SIG-M5 treated with dmso at 0.1 percent for 504 hours (cell line): ENCODE data around the gene POLR1D.

Source experiments
- DNase-seq: peaks from one replicate; lab custom pipeline; 2025; ENCODE audit not compliant: unreplicated experiment; lab: John Stamatoyannopoulos, UW

POLR1D gene

DNA sequence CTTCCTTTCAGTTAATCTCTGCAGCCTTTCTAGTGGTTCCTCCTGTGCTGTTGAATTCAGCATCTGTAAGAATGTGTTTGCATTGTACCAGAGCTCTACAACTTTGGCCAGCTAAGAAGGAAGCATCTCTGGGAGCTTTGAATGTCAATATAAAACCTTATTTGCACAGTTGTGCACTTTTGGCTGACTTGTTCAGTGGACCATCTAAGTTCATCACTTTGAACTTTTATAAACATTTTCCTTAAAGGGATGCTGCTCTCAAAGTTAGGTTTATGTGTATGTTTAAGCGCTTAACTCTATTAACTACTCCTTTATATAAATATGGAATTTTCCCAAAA lies 15.6 kb downstream of the POLR1D start:
- no peak for DNase-seq

DNA sequence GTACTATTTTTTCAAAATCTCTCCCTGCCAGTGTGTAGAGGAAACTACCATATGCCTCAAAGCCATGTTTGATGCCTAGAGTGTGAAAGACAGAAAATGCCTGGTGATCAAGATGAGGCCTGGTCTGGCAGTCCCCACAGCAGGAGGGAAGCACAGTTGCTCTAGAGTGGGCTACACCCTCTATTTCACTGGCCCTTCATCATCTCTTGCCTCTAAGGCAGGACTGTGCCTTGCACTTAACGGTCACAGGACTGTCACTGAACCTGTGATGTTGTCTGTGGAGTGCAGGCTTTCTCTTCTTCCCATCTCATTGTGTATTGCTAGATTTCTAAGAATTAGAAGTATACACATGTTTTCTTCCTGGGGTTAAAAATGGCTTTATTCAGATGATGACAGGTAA lies 16.3 kb downstream of the POLR1D start:
- no peak for DNase-seq

DNA sequence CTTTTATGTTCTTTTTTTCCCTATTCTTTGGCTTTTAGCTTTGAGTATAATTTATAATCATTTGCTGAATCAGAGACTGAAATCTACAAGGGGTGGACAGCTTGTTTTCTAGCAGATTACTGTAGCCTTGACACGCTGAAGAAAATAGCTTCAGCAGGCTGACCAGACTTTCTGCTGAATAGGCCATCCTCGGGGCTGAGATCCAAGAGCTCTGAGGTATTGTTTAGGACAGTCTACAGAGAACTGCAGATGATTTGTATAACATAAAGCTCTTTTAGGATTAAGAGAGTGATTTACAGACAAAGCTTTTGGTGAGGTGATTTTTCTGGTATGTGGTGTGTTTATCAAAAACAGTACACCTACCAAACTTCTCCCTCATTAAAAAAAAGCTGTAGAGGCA lies 16.8 kb downstream of the POLR1D start:
- DNase-seq, result no peak

DNA sequence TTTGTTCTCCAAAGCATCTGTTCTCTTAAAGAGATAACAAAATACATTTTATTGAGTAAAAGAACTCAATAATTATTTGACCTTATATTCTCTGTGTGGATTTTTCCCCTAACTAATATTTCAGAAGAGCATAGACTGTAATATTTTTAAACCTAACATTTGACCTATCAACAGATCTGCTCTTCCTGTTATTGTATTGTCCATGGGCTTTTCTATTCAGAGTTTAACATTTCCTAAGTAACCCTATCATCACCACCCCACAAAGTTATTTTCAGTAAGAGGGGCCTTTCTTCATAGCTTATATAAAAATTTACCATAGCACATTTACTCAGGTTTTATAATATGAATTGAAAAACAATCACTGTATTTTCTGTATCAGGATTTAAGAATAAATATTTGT lies 17.5 kb downstream of the POLR1D start:
- no peak for DNase-seq

DNA sequence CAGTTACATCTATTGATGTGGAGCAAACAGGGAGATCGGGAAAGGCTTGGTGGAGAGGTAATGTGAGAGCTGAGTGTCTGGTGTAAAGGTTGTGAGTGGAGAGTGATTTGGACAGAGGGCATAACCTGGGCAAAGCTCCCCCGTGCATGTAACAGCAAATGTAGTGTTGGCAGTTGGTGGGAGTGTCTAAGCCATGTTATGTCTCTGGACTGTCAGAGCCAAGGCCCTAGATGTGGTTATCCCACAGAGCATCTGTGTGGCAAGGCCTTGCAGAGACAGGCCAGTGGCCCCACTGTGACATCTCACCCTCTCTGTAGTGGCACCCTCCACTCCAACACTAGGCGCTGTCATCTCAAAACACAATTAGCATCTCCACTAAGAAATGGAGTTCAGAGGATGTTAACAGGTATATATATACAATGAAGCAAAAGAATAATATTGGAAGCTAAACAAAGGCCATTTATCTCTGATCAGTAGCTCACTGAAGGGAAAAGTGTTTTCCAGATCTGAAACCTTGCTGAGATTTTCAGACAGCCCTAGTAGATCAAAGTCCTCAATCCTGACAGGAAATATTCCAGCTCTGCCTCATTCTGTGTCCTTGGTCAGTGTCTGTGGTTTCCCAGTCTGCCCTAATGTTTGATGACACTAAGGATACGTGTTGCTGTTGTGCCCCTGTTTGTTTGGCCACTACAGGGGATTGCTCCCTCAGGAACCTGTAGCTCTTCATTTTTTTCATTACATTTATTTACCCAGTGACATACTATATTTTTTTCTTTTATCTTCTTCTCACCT lies 20.2 kb downstream of the POLR1D start:
- no peak for DNase-seq

DNA sequence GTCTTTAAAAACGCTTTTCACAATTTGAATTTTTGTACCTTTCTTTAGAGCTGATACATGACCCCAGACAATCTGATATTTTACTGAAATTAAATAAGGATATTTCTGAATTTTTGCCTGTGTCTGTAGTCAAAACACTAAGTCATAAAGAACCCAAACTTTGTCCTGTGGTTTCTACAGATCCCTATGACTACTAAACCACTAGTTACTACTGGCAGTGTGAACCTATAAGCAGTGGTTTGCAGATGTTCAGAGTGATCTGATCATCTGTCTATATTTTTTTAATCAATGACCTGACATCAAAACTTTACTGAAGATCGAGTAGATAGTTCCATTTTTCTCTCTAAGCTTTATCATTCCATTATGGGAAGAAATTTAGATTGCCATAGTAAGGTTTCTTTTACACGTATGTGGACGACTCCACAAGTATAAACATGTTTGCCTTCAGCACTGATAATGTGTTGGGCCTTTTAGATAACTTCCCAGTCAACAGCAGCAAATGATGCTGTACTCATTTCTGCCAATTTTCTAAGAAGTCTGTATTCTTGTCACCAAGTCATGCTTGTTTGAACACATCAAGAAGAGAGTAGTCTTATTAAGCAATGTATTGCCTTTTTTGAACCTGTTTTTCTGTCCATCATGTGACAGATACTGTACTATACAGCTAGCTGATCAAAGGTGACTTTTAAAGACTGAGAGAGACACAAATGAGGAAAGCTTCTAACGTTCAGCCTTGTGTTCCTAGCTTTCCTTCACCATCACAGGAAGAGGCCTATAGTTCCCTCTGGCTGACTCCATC lies 21.8 kb downstream of the POLR1D start:
- no peak for DNase-seq

DNA sequence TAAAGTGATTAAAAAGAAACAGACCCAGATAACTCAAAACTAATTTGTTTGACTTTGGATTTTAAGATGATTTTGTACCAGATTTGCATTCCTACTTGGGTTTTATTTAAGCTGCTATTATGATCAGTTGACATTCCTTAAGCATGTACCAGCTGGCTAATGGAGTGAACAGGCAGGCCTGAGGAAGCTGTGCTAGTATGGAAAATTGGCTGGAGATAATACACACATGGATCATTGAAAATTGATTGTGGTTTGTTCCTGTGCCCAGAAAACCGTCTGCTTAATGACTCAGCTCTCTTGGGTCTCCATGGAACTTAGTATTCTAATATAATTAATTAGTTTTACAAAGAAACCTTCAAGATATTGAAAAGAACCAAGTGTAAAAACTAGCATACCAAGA lies 22.6 kb downstream of the POLR1D start:
- DNase-seq, result no peak

DNA sequence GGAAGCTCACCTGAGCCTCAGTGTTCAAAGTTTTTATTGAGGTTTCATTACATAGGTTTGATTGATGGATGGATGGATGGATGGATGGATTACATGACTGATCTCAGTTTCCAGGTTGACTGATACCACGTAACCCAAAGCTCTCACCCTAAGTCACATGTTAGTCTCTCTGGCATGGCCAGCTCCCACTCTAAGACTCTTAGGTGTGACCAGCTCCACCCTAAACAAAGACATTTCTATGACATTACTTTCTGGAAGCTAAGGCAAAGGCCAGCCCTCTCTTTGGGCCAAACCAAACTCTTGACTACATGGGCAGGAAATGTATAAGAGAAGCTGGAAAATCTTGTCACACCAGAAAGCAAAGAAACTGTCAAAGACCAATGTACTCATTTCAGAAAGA lies 28.6 kb downstream of the POLR1D start:
- no peak for DNase-seq

DNA sequence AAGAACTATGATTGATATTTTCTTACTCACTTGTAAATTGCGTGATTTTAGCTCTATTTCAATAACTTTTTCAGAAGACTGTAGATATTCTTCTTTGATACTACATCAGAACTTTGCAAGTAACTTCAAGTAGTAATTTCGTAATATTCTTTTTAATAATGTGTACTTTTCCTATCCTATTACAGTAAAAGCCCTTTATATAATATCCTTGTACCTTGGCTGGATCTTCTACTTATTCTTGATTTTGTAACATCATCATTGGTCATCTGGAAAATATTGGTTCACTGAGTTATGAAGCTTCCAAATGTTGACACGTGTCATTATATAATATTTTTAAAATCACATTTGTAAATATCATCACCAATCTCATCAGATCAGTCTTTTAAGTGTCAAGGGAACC lies 32.4 kb downstream of the POLR1D start:
- DNase-seq, result no peak

DNA sequence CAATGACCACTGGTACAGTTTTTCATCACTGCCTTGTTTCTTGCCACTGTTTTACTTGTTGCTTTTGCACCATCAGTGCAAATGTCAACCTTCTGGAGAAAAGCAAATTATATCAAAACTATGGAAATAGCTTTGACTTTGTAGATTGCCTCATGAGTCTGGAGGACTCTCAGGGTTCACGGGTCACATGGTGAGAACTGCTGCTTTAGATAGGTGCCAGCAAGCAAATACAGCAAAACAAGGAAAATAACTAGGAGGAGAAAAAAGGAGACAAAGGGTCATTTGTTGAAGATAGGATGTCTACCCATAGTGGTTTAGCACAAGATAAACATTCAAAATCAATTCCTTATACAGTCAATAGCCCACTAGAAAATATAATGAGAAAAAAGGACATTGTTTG lies 33.1 kb downstream of the POLR1D start:
- DNase-seq, result no peak

DNA sequence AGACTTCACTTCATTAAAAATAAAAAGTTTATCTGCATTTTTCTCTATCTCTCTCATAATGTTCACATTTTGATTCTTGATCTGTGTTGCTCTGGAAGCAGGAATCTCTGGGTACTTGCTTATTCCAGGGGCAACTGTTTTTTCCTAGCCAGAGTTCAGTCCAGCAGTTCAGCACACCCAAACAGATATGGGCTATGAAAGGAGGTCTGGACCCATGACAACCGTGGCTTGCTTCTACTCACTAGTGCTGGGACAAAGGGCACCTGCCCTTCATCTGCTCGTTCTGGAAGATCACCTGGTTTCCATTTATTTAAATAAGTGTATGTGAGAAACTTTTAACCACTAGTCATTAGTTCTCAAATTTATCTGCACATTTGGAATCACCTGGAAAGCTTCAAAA lies 36.0 kb downstream of the POLR1D start:
- DNase-seq, result no peak

DNA sequence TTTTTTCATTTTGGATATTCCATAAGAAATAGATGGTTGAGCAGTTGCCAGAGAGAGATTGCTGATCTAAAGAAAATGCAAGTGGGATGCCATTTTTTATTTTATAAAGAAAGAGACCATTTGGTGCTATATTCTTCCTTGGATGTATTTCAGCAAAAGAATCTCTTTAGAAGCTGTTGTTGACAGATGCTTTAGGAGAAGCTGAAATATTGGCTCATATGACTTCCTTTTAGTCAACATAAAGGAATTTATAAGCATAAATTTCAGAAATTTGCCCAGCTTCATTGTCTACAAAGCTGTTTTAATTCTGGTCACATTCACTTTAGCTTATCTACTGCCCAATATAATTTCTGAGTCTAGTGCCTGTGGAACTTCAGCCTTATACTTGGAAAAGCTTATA lies 36.9 kb downstream of the POLR1D start:
- DNase-seq, result no peak

DNA sequence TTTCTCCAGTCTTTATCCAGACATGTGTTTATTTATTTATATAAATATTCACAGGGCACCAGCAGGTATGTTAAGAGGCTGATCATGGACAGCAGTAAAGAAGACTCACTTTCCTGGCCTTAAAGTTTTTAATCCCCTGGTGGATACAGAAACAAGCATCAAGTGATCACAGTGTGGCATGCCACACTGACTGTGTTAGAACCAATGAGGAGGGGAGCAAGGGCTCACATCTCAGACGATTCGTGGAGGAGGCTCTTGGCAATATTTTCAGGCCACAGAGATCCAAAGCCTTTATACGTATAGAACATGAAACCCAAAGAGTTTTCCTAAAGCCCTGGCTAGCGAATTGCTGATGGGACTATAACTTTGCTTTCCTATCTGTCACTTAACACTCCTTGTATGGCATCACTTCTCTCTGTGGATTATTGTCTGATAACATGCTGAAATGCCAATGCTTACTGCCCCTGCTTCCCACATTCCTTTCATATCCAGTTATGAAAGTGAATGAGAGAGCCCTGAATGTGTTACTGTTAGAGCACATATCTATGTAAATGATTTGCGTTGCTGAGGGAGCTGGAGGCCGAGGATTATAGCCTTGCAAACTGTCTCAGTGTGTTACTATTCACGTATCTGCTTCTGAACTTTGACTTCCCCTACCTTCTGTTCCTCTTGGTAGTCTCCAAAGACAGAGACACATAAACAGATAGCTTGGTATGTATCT lies 37.6 kb downstream of the POLR1D start:
- no peak for DNase-seq

DNA sequence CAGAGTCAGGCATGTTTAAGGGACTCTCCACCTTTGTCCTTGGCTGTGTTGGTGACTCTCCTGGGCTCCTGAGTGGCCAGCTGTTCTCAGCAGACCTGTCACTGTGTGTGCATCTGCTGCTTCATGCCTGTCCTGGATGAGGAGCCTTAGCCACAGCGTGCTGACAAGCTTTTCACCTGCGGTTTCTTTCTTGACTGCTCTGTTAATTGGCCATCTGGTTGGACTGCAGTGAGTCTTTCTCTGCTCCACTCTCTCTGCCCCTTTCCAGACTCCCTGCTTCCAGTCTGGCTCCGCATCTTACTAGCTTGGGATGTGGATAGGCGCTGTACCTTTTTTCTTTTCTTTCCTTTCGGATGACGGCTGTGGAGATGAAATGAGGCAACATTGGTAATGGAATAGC lies 38.8 kb downstream of the POLR1D start:
- DNase-seq, result no peak

DNA sequence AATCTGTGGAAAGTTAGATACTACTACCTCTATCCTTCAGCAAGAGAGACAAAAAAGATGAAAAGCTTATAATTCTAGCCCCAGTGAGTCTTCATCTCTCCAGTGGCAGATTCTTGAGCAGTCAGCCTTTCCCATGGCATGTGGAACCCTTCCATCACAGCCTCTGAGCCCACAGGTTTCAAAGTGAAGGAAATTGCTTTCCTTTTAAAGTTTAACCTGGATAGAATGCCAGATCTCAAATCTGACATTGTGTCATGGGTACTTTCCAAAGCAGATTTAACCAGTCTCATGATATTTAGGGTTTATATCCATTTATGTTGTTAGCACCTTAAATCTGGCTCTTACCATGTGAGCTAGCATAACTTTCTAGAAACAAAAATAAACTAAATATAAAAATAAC lies 39.3 kb downstream of the POLR1D start:
- no peak for DNase-seq

DNA sequence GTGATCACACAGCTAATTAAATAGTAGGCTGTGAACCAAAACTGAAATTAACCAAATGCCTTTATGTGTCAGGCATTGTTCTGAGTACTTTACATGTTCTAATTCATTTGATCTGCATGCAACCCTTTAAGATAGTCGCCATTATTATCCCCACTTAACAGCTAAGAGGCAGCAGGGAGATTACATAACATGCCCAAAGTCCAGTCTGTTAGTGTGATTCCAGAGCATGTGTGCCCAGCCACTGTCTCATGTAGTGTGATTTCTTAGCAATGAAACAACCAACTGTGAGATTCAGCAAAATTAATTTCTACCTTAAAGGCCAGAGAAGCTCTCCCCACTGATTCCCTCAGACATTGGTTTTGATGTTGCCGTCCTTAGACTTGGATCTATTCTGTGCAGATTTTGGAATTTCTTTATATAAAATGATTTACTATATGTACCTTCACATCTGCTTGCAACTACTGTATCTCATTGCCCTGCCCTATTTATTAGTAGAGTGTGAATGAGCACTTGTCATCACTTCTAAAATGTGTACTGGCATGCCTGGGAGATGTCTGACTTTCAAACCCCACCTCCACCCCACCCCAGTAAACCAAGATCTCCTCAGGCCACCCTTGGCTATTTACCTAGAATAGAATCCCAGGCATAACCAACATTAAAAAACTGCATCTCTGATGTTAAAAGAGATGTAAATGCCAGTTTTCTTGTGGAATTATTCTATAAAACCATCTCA lies 41.2 kb downstream of the POLR1D start:
- DNase-seq, result no peak

DNA sequence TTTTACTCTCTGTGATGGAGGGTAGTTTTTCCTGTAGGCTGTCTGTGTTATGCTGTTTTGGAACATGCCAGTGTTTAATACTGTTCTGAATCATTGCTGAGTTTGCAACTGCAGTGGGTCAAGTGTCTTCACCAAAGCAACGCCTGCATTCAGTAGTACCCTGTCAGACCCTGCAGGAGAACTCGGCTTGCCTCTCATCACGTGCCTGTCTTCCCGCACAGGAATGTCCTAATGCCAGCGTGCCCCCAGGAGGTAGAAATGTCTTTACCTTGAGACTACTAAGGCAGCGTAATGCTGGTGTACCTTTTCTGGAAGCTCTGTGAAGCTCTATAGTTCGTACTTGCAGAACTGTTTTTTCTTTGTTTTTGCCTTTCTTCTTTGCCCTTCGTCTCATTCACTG lies 42.3 kb downstream of the POLR1D start:
- DNase-seq, result no peak

DNA sequence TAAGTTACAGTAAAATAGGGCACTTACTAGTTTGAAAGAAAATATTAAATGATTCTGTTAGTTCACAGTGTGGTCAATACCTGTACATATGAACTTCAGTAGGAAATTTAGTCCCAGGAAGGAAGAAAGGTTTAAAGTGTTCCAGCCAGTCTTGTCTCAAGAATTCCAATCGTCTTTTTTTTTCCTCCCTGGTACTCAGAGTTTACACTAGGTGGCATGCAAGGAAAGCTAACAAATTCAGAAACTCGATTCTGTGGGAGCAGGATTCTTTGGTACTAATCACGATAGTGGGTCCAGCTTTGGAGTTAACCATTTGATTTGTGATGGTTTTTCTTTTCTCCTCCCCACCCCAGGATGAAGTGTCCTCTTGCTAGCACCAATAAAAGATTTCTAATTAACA lies 43.6 kb downstream of the POLR1D start:
- no peak for DNase-seq

DNA sequence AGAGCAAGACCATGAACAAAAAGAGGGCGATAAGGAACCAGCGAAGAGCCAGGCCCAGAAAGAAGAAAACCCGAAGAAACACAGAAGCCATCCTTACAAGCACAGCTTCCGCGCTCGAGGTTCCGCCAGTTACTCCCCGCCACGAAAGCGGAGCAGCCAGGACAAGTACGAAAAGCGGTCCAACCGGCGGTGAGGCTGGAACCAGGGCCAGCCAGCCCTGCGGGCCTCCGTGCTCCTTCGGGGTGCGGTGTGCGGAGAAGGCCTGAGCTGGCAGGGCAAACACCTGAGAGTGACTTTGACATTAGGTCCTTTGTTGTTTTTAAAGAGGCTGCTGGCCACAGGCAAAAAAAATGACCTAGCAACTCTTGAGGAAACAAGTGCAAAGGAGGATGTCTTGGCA lies 44.1 kb downstream of the POLR1D start:
- no peak for DNase-seq

DNA sequence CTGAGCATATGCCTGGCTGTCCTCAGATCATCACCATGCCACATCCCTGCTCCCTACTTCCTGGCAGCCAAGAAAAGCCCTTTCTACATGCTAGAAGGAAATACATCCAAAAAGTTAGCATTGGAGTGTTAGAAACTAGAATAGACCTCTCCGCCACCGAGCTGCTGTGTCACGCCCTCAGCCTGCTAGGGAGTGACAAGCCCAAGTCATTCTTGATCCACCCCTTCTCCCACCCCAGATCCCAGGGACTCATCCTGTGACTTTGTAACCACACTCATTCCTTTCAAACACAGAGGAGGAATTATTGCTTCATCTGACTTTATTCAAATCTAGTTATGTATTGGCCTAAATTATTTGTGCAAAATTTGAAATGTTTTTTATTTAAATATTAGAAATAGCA lies 45.3 kb downstream of the POLR1D start:
- no peak for DNase-seq

DNA sequence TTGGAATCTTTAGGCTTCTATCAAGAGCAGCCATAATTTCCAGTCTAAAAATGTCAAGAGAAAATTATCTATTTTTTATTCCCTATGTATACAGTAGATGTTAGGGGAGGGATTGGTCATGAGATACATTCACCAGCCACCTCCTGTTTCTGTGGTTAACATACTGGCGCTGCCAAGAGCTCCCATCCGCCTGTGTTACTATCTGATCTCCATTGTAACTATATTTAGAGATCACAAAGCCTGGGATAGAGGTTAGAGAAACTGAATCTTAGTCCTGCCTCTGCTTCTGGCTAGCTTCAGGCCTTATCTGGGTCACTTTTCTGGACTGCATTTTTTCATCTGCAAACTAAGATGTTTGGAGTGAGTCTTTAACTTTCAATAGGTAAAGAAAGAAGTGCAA lies 46.3 kb downstream of the POLR1D start:
- no peak for DNase-seq
